ENCODE measurements around the gene HMGB1.

- no peak for TF ChIP-seq CTCF (IDR thresholded peaks at IDR 0.05)
- TF ChIP-seq POLR2A (IDR thresholded peaks at IDR 0.05), result no peak
These were observed 51.9 kb downstream of the HMGB1 start for GRCh38 chr13:30413842-30414241.

Measured in Peyer's patch (tissue), 4 donors.